B cell (primary cell): ENCODE results near the gene ZNF280D. TPM values are rescaled to one million over a fixed set of nuclear protein-coding genes. Genes with fewer than 3 reads are reported as not detected.

ENCODE experiments used
- ATAC-seq: fragments of 200-7000 bp; cut with Tn5 transposase; one replicate; pipeline ENCODE4 v1.10.0; 2021; ENCODE audit warnings: low read depth, mild to moderate bottlenecking, moderate number of reproducible peaks, moderate library complexity
- CTCF ChIA-PET: fragments of 350-600 bp; sonication (Branson Sonifier 250); formaldehyde crosslinking; loops from one replicate; lab custom pipeline; 2021; ENCODE audit warnings: antibody characterized with exemption, inconsistent platforms; lab: Charles Lee
- POLR2A ChIA-PET: fragments of 350-600 bp; sonication (Branson Sonifier 250); formaldehyde crosslinking; loops from one replicate; lab custom pipeline; 2021; ENCODE audit warnings: antibody characterized with exemption; lab: Charles Lee
- DNase-seq: peaks from one replicate; pipeline ENCODE4 v3.0.0; 2013
- H2AFZ ChIP-seq: 2 replicates; pipeline ENCODE4 v1.6.1; 2012; ENCODE audit warnings: mild to moderate bottlenecking, low read depth, low read length; ENCODE audit not compliant: insufficient read depth, poor library complexity, severe bottlenecking
- H3K27ac ChIP-seq, 2 donors: 1 replicate in 1 of 2; 2 replicates in 1 of 2; pipeline ENCODE4 v1.5.1; 2012 to 2013; ENCODE audit warnings: low read length in 2 of 2, mild to moderate bottlenecking in 2 of 2, moderate library complexity in 1 of 2
- H3K27me3 ChIP-seq, 4 experiments: fragments of 200-600 bp in 1 of 4; sonication (generic) in 1 of 4; replicated peaks in 1 of 4; 1 replicate in 2 of 4; 2 replicates in 2 of 4; pipeline versions ENCODE4 v1.6.1 to v1.7.0; 2013 to 2016; ENCODE audit warnings: low read length in 3 of 4, mild to moderate bottlenecking in 2 of 4, mixed read lengths in 1 of 4, moderate library complexity in 1 of 4; ENCODE audit not compliant: insufficient read depth in 4 of 4, control insufficient read depth in 3 of 4; ENCODE audit errors: control extremely low read depth in 1 of 4
- H3K36me3 ChIP-seq, 2 experiments: replicated peaks in 1 of 2; 1 replicate in 1 of 2; 2 replicates in 1 of 2; pipeline versions ENCODE4 v1.6.1 to v1.7.1; 2013; ENCODE audit warnings: low read length in 1 of 2; ENCODE audit not compliant: insufficient read depth in 2 of 2, control insufficient read depth in 1 of 2; ENCODE audit errors: control extremely low read depth in 1 of 2, extremely low read depth in 1 of 2
- H3K4me1 ChIP-seq, 2 donors: fragments of 200-600 bp in 1 of 2; sonication (generic) in 1 of 2; 1 replicate in 1 of 2; 2 replicates in 1 of 2; pipeline versions ENCODE4 v1.5.1 to v1.6.1; 2013 to 2017; ENCODE audit warnings: low read length in 2 of 2; ENCODE audit not compliant: control insufficient read depth in 2 of 2, insufficient read depth in 2 of 2
- H3K4me2 ChIP-seq: replicated peaks from 2 replicates; pipeline ENCODE3; 2012; ENCODE audit warnings: mild to moderate bottlenecking, low read depth, low read length; ENCODE audit not compliant: poor library complexity, severe bottlenecking
- H3K4me3 ChIP-seq, 5 experiments: fragments of 200-600 bp in 1 of 5; sonication (generic) in 1 of 5; 1 replicate in 3 of 5; 2 replicates in 2 of 5; pipeline versions ENCODE4 v1.5.1 to v1.7.0; 2011 to 2016; ENCODE audit warnings: low read length in 4 of 5, mild to moderate bottlenecking in 4 of 5, low read depth in 2 of 5, control low read depth in 1 of 5, moderate library complexity in 1 of 5; ENCODE audit not compliant: insufficient read depth in 1 of 5; ENCODE audit errors: control extremely low read depth in 1 of 5, extremely low read depth in 1 of 5
- H3K79me2 ChIP-seq: fragments of 200-600 bp; sonication (generic); one replicate; pipeline ENCODE4 v1.6.0; 2016; ENCODE audit warnings: low read length; ENCODE audit not compliant: control insufficient read depth, insufficient read depth
- H3K9ac ChIP-seq: fragments of 200-600 bp; sonication (generic); 2 replicates; pipeline ENCODE4 v1.6.1; 2017; ENCODE audit warnings: mild to moderate bottlenecking, low read length, moderate library complexity
- H3K9me3 ChIP-seq, 3 donors: one replicate each; pipeline versions ENCODE4 v1.6.1 to v1.7.1; 2013; ENCODE audit warnings: low read length in 2 of 3; ENCODE audit not compliant: control insufficient read depth in 2 of 3, insufficient read depth in 1 of 3; ENCODE audit errors: control extremely low read depth in 1 of 3
- H4K20me1 ChIP-seq: 2 replicates; pipeline ENCODE4 v1.6.0; 2012; ENCODE audit warnings: mild to moderate bottlenecking, low read length; ENCODE audit not compliant: insufficient read depth, control insufficient read depth, poor library complexity, severe bottlenecking
- H3K27ac Mint-ChIP-seq: one replicate; pipeline ENCODE4 v1.8.0; 2021; ENCODE audit warnings: mixed read lengths
- H3K27me3 Mint-ChIP-seq: one replicate; pipeline ENCODE4 v1.8.0; 2021; ENCODE audit warnings: mixed read lengths
- H3K4me1 Mint-ChIP-seq: one replicate; pipeline ENCODE4 v1.8.0; 2021; ENCODE audit warnings: mixed read lengths
- H3K4me3 Mint-ChIP-seq: one replicate; pipeline ENCODE4 v1.8.0; 2021; ENCODE audit warnings: mixed read lengths
- H3K9me3 Mint-ChIP-seq: one replicate; pipeline ENCODE4 v1.8.0; 2022; ENCODE audit warnings: mixed read lengths; ENCODE audit not compliant: insufficient read depth
- CTCF ChIP-seq: fragments of 200-600 bp; IDR thresholded peaks from one replicate; pipeline ENCODE4 v1.8.0; 2022; ENCODE audit warnings: antibody characterized with exemption, mild to moderate bottlenecking
- EZH2 ChIP-seq: IDR thresholded peaks from 2 replicates; pipeline ENCODE4 v1.6.1; 2012; ENCODE audit warnings: borderline replicate concordance, low read depth, mild to moderate bottlenecking, moderate library complexity, low read length; ENCODE audit not compliant: insufficient read depth, poor library complexity, severe bottlenecking
- WGBS: methylation state at CpG from one replicate; pipeline ENCODE4 v1.1.5; 2013; ENCODE audit warnings: missing lambda C conversion rate; ENCODE audit not compliant: insufficient coverage; 5-methylcytosine and 5-hydroxymethylcytosine counted together
- intact Hi-C: fragments of 100-400 bp; cut with micrococcal nuclease; formaldehyde crosslinking; loops from one replicate; pipeline ENCODE4 v1.10.0; 2022
- polyA plus RNA-seq: library from polyadenylated mRNA; depleted of rRNA; stranded (reverse); fragments of >200 nt; gene quantifications from 2 replicates; pipeline ENCODE4 v1.2.3, GENCODE V29; 2012
- small RNA-seq: library from RNA; depleted of rRNA; stranded (forward); fragments of <200 nt; gene quantifications from one replicate; pipeline ENCODE3, GENCODE V24; 2012; ENCODE audit warnings: low replicate concordance, low read depth; ENCODE audit not compliant: insufficient read length
- total RNA-seq, 2 donors: library from RNA; stranded (reverse); fragments of 120-200 nt in 1 of 2; gene quantifications; 1 replicate in 1 of 2; 2 replicates in 1 of 2; pipeline versions ENCODE4 v1.2.3 to v1.2.4, GENCODE V29; 2013 to 2022

The ZNF280D gene
- total and polyA plus RNA-seq, 2 donors (not counting 1 experiment from before 2014, with no cell fraction given), result 14.7 to 68.3 TPM

GRCh38 chr15:56582785-56583184 is 150.5 kb downstream of the ZNF280D start:
- H3K36me3 ChIP-seq, result no peaks in the 10 kb centered on the region
- no peak overlapping the region for H2AFZ ChIP-seq
- H3K27me3 ChIP-seq, result no peaks in the 10 kb centered on the region
- no peak overlapping the region for H3K27ac ChIP-seq
- no peak overlapping the region for H3K4me3 ChIP-seq
- peaks cover 2 to 23% (median 20%) of the 10 kb centered on the region in 3 donors for H3K9me3 ChIP-seq
- H3K4me2 ChIP-seq, result no peak overlapping the region
- H3K9ac ChIP-seq, result no peak overlapping the region
- H3K27ac Mint-ChIP-seq, result no peak overlapping the region
- H3K4me1 Mint-ChIP-seq, result no peaks in the 10 kb centered on the region
- ATAC-seq, result no peak
- H3K9me3 Mint-ChIP-seq, result peaks cover 9% of the 10 kb centered on the region
- H4K20me1 ChIP-seq, result no peaks in the 10 kb centered on the region
- H3K27me3 Mint-ChIP-seq, result no peaks in the 10 kb centered on the region
- DNase-seq, result no peak
- POLR2A ChIA-PET, result no interaction called here
- intact Hi-C loops, result no loop called here
- no peaks in the 10 kb centered on the region for H3K79me2 ChIP-seq
- TF ChIP-seq EZH2 (no peak), CTCF (no peak)
- CTCF ChIA-PET, result no interaction called here
- H3K4me3 Mint-ChIP-seq, result no peak overlapping the region
- H3K4me1 ChIP-seq, result no peaks in the 10 kb centered on the region
- no CpG with 5 or more reads among the region's 2 CpGs for WGBS

Small RNA genes lying within 50 kb of the gene (small RNA-seq; reads per million reads assigned to genes)
- gene RF00019, result not detected

Other genes with a start within 250 kb of the ZNF280D start
- 131 TPM in 2 replicates for gene TCF12, start 185.1 kb upstream of the ZNF280D start, total RNA-seq
- gene TCF12, start 185.1 kb upstream of the ZNF280D start, polyA plus RNA-seq, result 18.1 and 27.1 TPM in 2 replicates